ENCODE results near the gene KIF27. TPM values are rescaled to one million over a fixed set of nuclear protein-coding genes. Genes with fewer than 3 reads are reported as not detected.
"Not testable (repeated sequence)": the region's sequence is repeated elsewhere in the genome, so short reads cannot be mapped to it uniquely, and the experiment has no call there.

KIF27 gene
- total RNA-seq, 1 experiment from 2014 or later: 6.6 TPM

GRCh38 chr9:83956086-83956435 lies 34.8 kb upstream of the KIF27 start:
- CTCF ChIA-PET: no interaction called here
- H3K4me1 Mint-ChIP-seq (ENCODE audit: low read depth, unreplicated experiment): peaks cover 8% of the 10 kb centered on the region
- intact Hi-C loops (cut with micrococcal nuclease; ENCODE audit: unreplicated experiment): no loop called here

GRCh38 chr9:83948096-83948495 lies 26.9 kb upstream of the KIF27 start:
- H3K27ac Mint-ChIP-seq (ENCODE audit: unreplicated experiment); H3K27me3 Mint-ChIP-seq (ENCODE audit: unreplicated experiment); H3K36me3 Mint-ChIP-seq (ENCODE audit: insufficient read depth, unreplicated experiment); CTCF ChIA-PET; H3K4me3 Mint-ChIP-seq (ENCODE audit: low read depth, unreplicated experiment); H3K9me3 Mint-ChIP-seq (ENCODE audit: low read depth, unreplicated experiment); BruUV-seq (replicated peaks); intact Hi-C loops (cut with micrococcal nuclease; ENCODE audit: unreplicated experiment); H3K4me1 Mint-ChIP-seq (ENCODE audit: low read depth, unreplicated experiment); DNase-seq: not testable (repeated sequence)

More at GRCh38 chr9:83956086-83956435, 34.8 kb upstream of the KIF27 start:
- Mint-ChIP-seq H3K4me3 (ENCODE audit: low read depth, unreplicated experiment) (peak overlapping the region; percentile 94), H3K27me3 (ENCODE audit: unreplicated experiment) (no peaks in the 10 kb centered on the region), H3K27ac (ENCODE audit: unreplicated experiment) (peak overlapping the region; percentile 77), H3K36me3 (ENCODE audit: insufficient read depth, unreplicated experiment) (peaks cover 15% of the 10 kb centered on the region), H3K9me3 (ENCODE audit: low read depth, unreplicated experiment) (no peaks in the 10 kb centered on the region)
- no peak for DNase-seq
- TF ChIP-seq CTCF (IDR thresholded peaks at IDR 0.05; ENCODE audit: unreplicated experiment): no peak
- BruUV-seq (replicated peaks): no TSS peak

- no TSS peak for BruUV-seq (replicated peaks)
- CTCF ChIA-PET: no interaction called here
- Mint-ChIP-seq H3K27ac (ENCODE audit: unreplicated experiment) (no peak overlapping the region), H3K9me3 (ENCODE audit: low read depth, unreplicated experiment) (no peaks in the 10 kb centered on the region), H3K4me1 (ENCODE audit: low read depth, unreplicated experiment) (peaks cover 2% of the 10 kb centered on the region), H3K36me3 (ENCODE audit: insufficient read depth, unreplicated experiment) (no peaks in the 10 kb centered on the region), H3K4me3 (ENCODE audit: low read depth, unreplicated experiment) (no peak overlapping the region), H3K27me3 (ENCODE audit: unreplicated experiment) (no peaks in the 10 kb centered on the region)
- intact Hi-C loops (cut with micrococcal nuclease; ENCODE audit: unreplicated experiment): no loop called here
- no peak for TF ChIP-seq CTCF (IDR thresholded peaks at IDR 0.05; ENCODE audit: unreplicated experiment)
- no peak for DNase-seq
These were observed 19.5 kb upstream of the KIF27 start for GRCh38 chr9:83940590-83941303.

GRCh38 chr9:83937861-83938455 lies 16.7 kb upstream of the KIF27 start:
- TF ChIP-seq CTCF (IDR thresholded peaks at IDR 0.05; ENCODE audit: unreplicated experiment): no peak
- peak; percentile 28 for DNase-seq
- CTCF ChIA-PET: interaction anchor here (1.6 kb wide), 1 partner anchor 323 kb away, joined by 5 read pairs; no protein-coding TSS in a partner anchor
- no peaks in the 10 kb centered on the region for H3K9me3 Mint-ChIP-seq (ENCODE audit: low read depth, unreplicated experiment)
- H3K4me3 Mint-ChIP-seq (ENCODE audit: low read depth, unreplicated experiment): no peak overlapping the region
- no TSS peak for BruUV-seq (replicated peaks)
- peaks cover 19% of the 10 kb centered on the region for H3K4me1 Mint-ChIP-seq (ENCODE audit: low read depth, unreplicated experiment)
- H3K27me3 Mint-ChIP-seq (ENCODE audit: unreplicated experiment): no peaks in the 10 kb centered on the region
- intact Hi-C loops (cut with micrococcal nuclease; ENCODE audit: unreplicated experiment): loop anchor here (1.0 kb wide), 2 partner anchors 235 to 323 kb away; no protein-coding TSS in a partner anchor
- H3K36me3 Mint-ChIP-seq (ENCODE audit: insufficient read depth, unreplicated experiment): no peaks in the 10 kb centered on the region
- no peak overlapping the region for H3K27ac Mint-ChIP-seq (ENCODE audit: unreplicated experiment)

GRCh38 chr9:83936523-83936922 lies 15.3 kb upstream of the KIF27 start:
- DNase-seq: no peak
- intact Hi-C loops (cut with micrococcal nuclease; ENCODE audit: unreplicated experiment): no loop called here
- no peak for TF ChIP-seq CTCF (IDR thresholded peaks at IDR 0.05; ENCODE audit: unreplicated experiment)
- CTCF ChIA-PET: interaction anchor here (1.6 kb wide), 1 partner anchor 325 kb away, joined by 5 read pairs; no protein-coding TSS in a partner anchor
- BruUV-seq (replicated peaks): no TSS peak
- Mint-ChIP-seq H3K4me3 (ENCODE audit: low read depth, unreplicated experiment) (no peak overlapping the region), H3K27ac (ENCODE audit: unreplicated experiment) (no peak overlapping the region), H3K36me3 (ENCODE audit: insufficient read depth, unreplicated experiment) (no peaks in the 10 kb centered on the region), H3K27me3 (ENCODE audit: unreplicated experiment) (no peaks in the 10 kb centered on the region), H3K4me1 (ENCODE audit: low read depth, unreplicated experiment) (peaks cover 25% of the 10 kb centered on the region), H3K9me3 (ENCODE audit: low read depth, unreplicated experiment) (no peaks in the 10 kb centered on the region)

Data from Calu3 (cell line).